ENCODE measurements around the gene UBXN11.

Gene UBXN11

GRCh38 chr1:26233903-26234643 is 72.4 kb downstream of the UBXN11 start, which contains the start of gene CEP85:
Gene CEP85, plus strand, starts transcription at chr1:26234200. Its CDS starts 5,584 bp downstream, at chr1:26239784.
- DNase-seq (ENCODE audit: low spot score): peak; percentile 97
- TF ChIP-seq, protein P1, sequence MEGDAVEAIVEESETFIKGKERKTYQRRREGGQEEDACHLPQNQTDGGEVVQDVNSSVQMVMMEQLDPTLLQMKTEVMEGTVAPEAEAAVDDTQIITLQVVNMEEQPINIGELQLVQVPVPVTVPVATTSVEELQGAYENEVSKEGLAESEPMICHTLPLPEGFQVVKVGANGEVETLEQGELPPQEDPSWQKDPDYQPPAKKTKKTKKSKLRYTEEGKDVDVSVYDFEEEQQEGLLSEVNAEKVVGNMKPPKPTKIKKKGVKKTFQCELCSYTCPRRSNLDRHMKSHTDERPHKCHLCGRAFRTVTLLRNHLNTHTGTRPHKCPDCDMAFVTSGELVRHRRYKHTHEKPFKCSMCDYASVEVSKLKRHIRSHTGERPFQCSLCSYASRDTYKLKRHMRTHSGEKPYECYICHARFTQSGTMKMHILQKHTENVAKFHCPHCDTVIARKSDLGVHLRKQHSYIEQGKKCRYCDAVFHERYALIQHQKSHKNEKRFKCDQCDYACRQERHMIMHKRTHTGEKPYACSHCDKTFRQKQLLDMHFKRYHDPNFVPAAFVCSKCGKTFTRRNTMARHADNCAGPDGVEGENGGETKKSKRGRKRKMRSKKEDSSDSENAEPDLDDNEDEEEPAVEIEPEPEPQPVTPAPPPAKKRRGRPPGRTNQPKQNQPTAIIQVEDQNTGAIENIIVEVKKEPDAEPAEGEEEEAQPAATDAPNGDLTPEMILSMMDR (IDR thresholded peaks at IDR 0.05): peak; percentile 65
- Histone ChIP-seq H3K4me3 (peak within 1 kb of the TSS; percentile 74), H3K27ac (peak within 1 kb of the TSS; percentile 76 to 86)

All from coronary artery (tissue), 2 donors.